ENCODE measurements around the gene LRRC9. TPM values are rescaled to one million over a fixed set of nuclear protein-coding genes. Genes with fewer than 3 reads are reported as not detected.

The LRRC9 gene
- total and polyA plus RNA-seq, 2 experiments from 2014 or later: 2.2 to 3.1 TPM

GRCh38 chr14:60058087-60058486 is 138.1 kb downstream of the LRRC9 start (continued):
- TF ChIP-seq REST (IDR thresholded peaks at IDR 0.05; ENCODE audit: unreplicated experiment) (no peak), STAT1 (IDR thresholded peaks at IDR 0.05; ENCODE audit: unreplicated experiment) (no peak), CTCF (conservative IDR thresholded peaks at IDR 0.05; ENCODE audit: low read depth in 2 of 2) (no peak), ZNF331 (CRISPR knock-in tag; IDR thresholded peaks at IDR 0.05; ENCODE audit: low read depth) (no peak)

- H3K4me2 ChIP-seq: no peak overlapping the region
- no peaks in the 10 kb centered on the region for H4K20me1 ChIP-seq (replicated peaks; ENCODE audit: insufficient read depth)
- DNase-seq (ENCODE audit: low spot score) (no peak), ATAC-seq (no peak)
- H3K4me1 ChIP-seq (ENCODE audit: insufficient read depth): no peaks in the 10 kb centered on the region
- Mint-ChIP-seq H3K9me3 (no peaks in the 10 kb centered on the region), H3K4me1 (no peaks in the 10 kb centered on the region), H3K27me3 (ENCODE audit: insufficient read depth, low read depth, poor library complexity) (peaks cover 2% of the 10 kb centered on the region), H3K4me3 (no peak overlapping the region), H3K27ac (no peak overlapping the region), H3K36me3 (ENCODE audit: low read depth) (no peaks in the 10 kb centered on the region)
- H3K27ac ChIP-seq (ENCODE audit: low read depth): no peak overlapping the region
- H3K27me3 ChIP-seq (ENCODE audit: insufficient read depth): no peaks in the 10 kb centered on the region
- no peaks in the 10 kb centered on the region for H3K79me2 ChIP-seq (replicated peaks; ENCODE audit: insufficient read depth)
- H3K4me3 ChIP-seq: no peak overlapping the region
- no peaks in the 10 kb centered on the region for H3K36me3 ChIP-seq (ENCODE audit: insufficient read depth)
- H3F3A ChIP-seq (replicated peaks; ENCODE audit: low read depth): no peaks in the 10 kb centered on the region
- H2AFZ ChIP-seq: no peak overlapping the region
- H3K9me2 ChIP-seq (ENCODE audit: insufficient read depth): no peaks in the 10 kb centered on the region
- TF ChIP-seq ETS1 (IDR thresholded peaks at IDR 0.05) (no peak), EZH2 (IDR thresholded peaks at IDR 0.05; ENCODE audit: low read depth, unreplicated experiment) (no peak), NANOG (IDR thresholded peaks at IDR 0.05; ENCODE audit: borderline replicate concordance) (no peak), POLR2AphosphoS5 (IDR thresholded peaks at IDR 0.05; ENCODE audit: low read depth) (no peak), ZNF114 (CRISPR knock-in tag; IDR thresholded peaks at IDR 0.05) (no peak), CTCF (conservative IDR thresholded peaks at IDR 0.05; ENCODE audit: low read depth in 2 of 2) (no peak), ZNF462 (CRISPR knock-in tag; IDR thresholded peaks at IDR 0.05) (no peak), STAT1 (IDR thresholded peaks at IDR 0.05; ENCODE audit: unreplicated experiment) (no peak)
Measured at GRCh38 chr14:60061371-60061770, 141.4 kb downstream of the LRRC9 start.
